Heart right ventricle (tissue), 16 donors: ENCODE results near the gene USP9X. TPM values are rescaled to one million over a fixed set of nuclear protein-coding genes. Genes with fewer than 3 reads are reported as not detected.

Experiments
- ATAC-seq, 8 donors: fragments of 200-7000 bp; cut with Tn5 transposase; one replicate each; pipeline ENCODE4 v1.9.1; 2020; ENCODE audit warnings: mild to moderate bottlenecking in 8 of 8, moderate library complexity in 8 of 8, moderate number of reproducible peaks in 1 of 8
- DNase-seq, 2 donors: peaks; one replicate each; pipeline ENCODE4 v3.0.0-alpha.2; 2020
- H3K27ac ChIP-seq, 10 donors: fragments of 200-600 bp; sonication (generic) in 2 of 10; one replicate each; pipeline versions ENCODE4 v1.5.0 to v1.8.0; 2020 to 2022; ENCODE audit warnings: mild to moderate bottlenecking in 3 of 10
- H3K27me3 ChIP-seq, 7 donors: fragments of 200-600 bp; one replicate each; pipeline ENCODE4 v1.8.0; 2021 to 2022; ENCODE audit warnings: mild to moderate bottlenecking in 2 of 7
- H3K36me3 ChIP-seq, 9 donors: fragments of 200-600 bp; sonication (generic) in 1 of 9; one replicate each; pipeline versions ENCODE4 v1.5.0 to v1.8.0; 2020 to 2022; ENCODE audit warnings: mild to moderate bottlenecking in 2 of 9
- H3K4me1 ChIP-seq, 9 donors: fragments of 200-600 bp; sonication (generic) in 1 of 9; one replicate each; pipeline versions ENCODE4 v1.5.0 to v1.8.0; 2020 to 2022; ENCODE audit warnings: mild to moderate bottlenecking in 4 of 9
- H3K4me3 ChIP-seq, 10 donors: fragments of 200-600 bp; sonication (generic) in 2 of 10; one replicate each; pipeline versions ENCODE4 v1.5.0 to v1.8.0; 2020 to 2022; ENCODE audit warnings: mild to moderate bottlenecking in 7 of 10, moderate library complexity in 2 of 10
- H3K9me3 ChIP-seq, 11 donors: fragments of 200-600 bp in 10 of 11; sonication (generic) in 2 of 11; one replicate each; pipeline versions ENCODE4 v1.5.0 to v1.8.0; 2013 to 2022; ENCODE audit warnings: mild to moderate bottlenecking in 2 of 11, control low read depth in 1 of 11, moderate library complexity in 1 of 11
- WGBS, 2 donors: extraction: QIAGEN DNeasy Blood & Tissue Kit; methylation state at CpG; one replicate each; pipeline ENCODE4 v1.1.7; 2013; ENCODE audit warnings: inconsistent platforms in 1 of 2; 5-methylcytosine and 5-hydroxymethylcytosine counted together
- intact Hi-C, 10 donors: fragments of 100-400 bp; cut with DNase I; formaldehyde crosslinking; loops; one replicate each; pipeline versions ENCODE4 v1.11.1 to v1.14.2; 2022
- polyA plus RNA-seq, 2 donors: library from polyadenylated mRNA; stranded (reverse); fragments of 200-250 nt; gene quantifications; one replicate each; pipeline ENCODE4 v1.2.3, GENCODE V29; 2013
- total RNA-seq, 10 donors: library from RNA; stranded (reverse); fragmentation: NEBNext Ultra II Directional in 3 of 10; extraction: Animal tissue kit (Norgen Biotek cat#: 25700) in 3 of 10; gene quantifications; one replicate each; pipeline versions ENCODE4 v1.2.1 to v1.2.4, GENCODE V29; 2021 to 2023
- TF ChIP-seq, protein P1 (sequence below), 9 donors: fragments of 200-600 bp; sonication (generic) in 2 of 9; IDR thresholded peaks; one replicate each; pipeline versions ENCODE4 v1.5.0 to v1.8.0; 2021 to 2022; ENCODE audit warnings: antibody characterized with exemption in 9 of 9, mild to moderate bottlenecking in 5 of 9, moderate library complexity in 1 of 9
- donor health status: Arrhythmogenic right ventricular cardiomyopathy.
- donor health status: ischemic (EF 13 %, LVEDD 7.1; RV severe dilation, severe dysfunction).
- donor health status: healthy with polysubstance abuse.
- donor health status: DM: no; HTN: yes; CAD: no.
- donor health status: DM: no; HTN: no; CAD: no.
- donor health status: ischemic (EF 25% LVEDD 6.9; RV normal size, moderate dysfunction).
- donor health status: ischemic (EF 25% LVEDD 5.7; RV mildly dilated, moderate dysfunction).
- donor health status: healthy.
- donor health status: DM: yes; HTN: yes; CAD: no.
- donor health status: Ischemic cardiomyopathy.
- donor health status: ischemic (EF 35%, LVEDD 5.7; RV mildly dilated, moderate dysfunction).
- donor health status: nonischemic (EF 11% LVEDD 7.7; RV severe dilation, severe dysfunction).
- donor health status: DM: yes; HTN: yes; CAD: no.
- donor health status: PGD.
- donor health status: ischemic (EF 29% LVEDD 5.4; RV normal size, mild dysfunction).
- donor health status: nonischemic (EF 23%, LVEDD 6.1; RV moderate dilation, normal function).

The USP9X gene
- total and polyA plus RNA-seq, 12 donors = 9.0 to 81.3 (median 64.6) TPM

DNA sequence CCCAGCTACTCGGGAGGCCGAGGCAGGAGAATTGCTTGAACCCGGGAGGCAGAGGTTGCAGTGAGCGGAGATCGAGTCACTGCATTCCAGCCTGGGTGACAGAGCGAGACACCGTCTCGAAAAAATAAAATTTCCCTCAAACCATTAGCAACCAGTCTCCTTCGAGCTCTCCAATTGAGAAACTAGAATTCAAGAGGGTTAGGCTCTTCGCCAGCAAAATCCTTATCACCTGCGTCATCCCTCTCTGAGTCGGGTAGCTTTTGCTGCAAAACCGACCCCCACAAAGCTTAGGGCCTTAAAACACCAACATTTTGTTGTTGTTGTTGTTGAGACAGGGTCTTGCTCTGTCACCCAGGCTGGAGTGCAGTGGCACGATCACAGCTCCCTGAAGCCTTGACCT lies 173.6 kb downstream of the USP9X start:
- H3K27me3 ChIP-seq = peaks cover 0 to 40% (median 0%) of the 10 kb centered on the region in 7 donors
- H3K9me3 ChIP-seq = peaks cover 0 to 6% (median 0%) of the 10 kb centered on the region in 11 donors
- 93% methylated on average over 13 to 14 of the region's 14 CpGs for WGBS, 2 donors
- DNase-seq (no peak), ATAC-seq (no peak)
- H3K4me1 ChIP-seq = peaks cover 0 to 2% (median 0%) of the 10 kb centered on the region in 9 donors
- no peak overlapping the region for H3K27ac ChIP-seq
- H3K36me3 ChIP-seq = no peaks in the 10 kb centered on the region
- TF ChIP-seq, protein P1, sequence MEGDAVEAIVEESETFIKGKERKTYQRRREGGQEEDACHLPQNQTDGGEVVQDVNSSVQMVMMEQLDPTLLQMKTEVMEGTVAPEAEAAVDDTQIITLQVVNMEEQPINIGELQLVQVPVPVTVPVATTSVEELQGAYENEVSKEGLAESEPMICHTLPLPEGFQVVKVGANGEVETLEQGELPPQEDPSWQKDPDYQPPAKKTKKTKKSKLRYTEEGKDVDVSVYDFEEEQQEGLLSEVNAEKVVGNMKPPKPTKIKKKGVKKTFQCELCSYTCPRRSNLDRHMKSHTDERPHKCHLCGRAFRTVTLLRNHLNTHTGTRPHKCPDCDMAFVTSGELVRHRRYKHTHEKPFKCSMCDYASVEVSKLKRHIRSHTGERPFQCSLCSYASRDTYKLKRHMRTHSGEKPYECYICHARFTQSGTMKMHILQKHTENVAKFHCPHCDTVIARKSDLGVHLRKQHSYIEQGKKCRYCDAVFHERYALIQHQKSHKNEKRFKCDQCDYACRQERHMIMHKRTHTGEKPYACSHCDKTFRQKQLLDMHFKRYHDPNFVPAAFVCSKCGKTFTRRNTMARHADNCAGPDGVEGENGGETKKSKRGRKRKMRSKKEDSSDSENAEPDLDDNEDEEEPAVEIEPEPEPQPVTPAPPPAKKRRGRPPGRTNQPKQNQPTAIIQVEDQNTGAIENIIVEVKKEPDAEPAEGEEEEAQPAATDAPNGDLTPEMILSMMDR (IDR thresholded peaks at IDR 0.05) = no peak
- no peak overlapping the region for H3K4me3 ChIP-seq
- intact Hi-C loops = loop anchor here in 4 of 10 donors (10.0 kb wide), 2 partner anchors 84 to 604 kb away; no protein-coding TSS in a partner anchor

DNA sequence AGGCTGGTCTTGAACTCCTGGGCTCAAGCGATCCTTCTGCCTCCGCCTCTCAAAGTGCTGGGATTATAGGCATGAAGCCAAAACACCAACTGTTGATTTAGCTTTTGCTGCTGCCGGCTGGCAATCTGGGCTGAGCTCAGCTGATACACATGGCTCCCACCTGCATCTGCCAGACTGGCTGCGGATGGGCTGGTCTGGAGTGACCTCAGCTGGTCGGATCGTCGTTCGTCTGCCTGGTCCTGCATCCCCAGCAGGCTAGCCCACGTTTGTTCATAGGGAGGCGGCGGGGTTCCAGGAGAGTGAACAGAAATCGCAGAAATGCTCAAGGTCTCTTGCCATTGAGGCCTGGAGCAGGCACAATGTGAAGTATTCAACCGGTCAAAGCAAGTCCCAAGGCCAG lies 174.3 kb downstream of the USP9X start:
- Histone ChIP-seq H3K36me3 (no peaks in the 10 kb centered on the region), H3K4me1 (no peaks in the 10 kb centered on the region), H3K27me3 (peaks cover 0 to 43% (median 0%) of the 10 kb centered on the region in 7 donors), H3K9me3 (peaks cover 0 to 6% (median 0%) of the 10 kb centered on the region in 11 donors), H3K4me3 (no peak overlapping the region), H3K27ac (no peak overlapping the region)
- TF ChIP-seq, protein P1 (IDR thresholded peaks at IDR 0.05) = no peak
- DNase-seq (no peak), ATAC-seq (no peak)
- intact Hi-C loops = loop anchor here in 4 of 10 donors (10.0 kb wide), 2 partner anchors 85 to 605 kb away; no protein-coding TSS in a partner anchor
- 70 to 78% methylated on average over 12 to 13 of the region's 13 CpGs for WGBS, 2 donors

- intact Hi-C loops = no loop called here
- WGBS, 2 donors = 68 to 78% methylated on average over 8 of the region's 8 CpGs
- Histone ChIP-seq H3K27ac (no peak overlapping the region), H3K36me3 (no peaks in the 10 kb centered on the region), H3K4me1 (no peaks in the 10 kb centered on the region), H3K27me3 (peaks cover 0 to 59% (median 0%) of the 10 kb centered on the region in 7 donors), H3K4me3 (peak overlapping the region in 1 of 10 donors; percentile 26), H3K9me3 (peaks cover 0 to 6% (median 0%) of the 10 kb centered on the region in 11 donors)
- TF ChIP-seq, protein P1 (IDR thresholded peaks at IDR 0.05) = no peak
- DNase-seq = peak in 1 of 2 donors; percentile 4
- peak in 2 of 8 donors; percentile 15 to 37 for ATAC-seq
Measured at GRCh38 chrX:41265615-41266014, 180.4 kb downstream of the USP9X start.

DNA sequence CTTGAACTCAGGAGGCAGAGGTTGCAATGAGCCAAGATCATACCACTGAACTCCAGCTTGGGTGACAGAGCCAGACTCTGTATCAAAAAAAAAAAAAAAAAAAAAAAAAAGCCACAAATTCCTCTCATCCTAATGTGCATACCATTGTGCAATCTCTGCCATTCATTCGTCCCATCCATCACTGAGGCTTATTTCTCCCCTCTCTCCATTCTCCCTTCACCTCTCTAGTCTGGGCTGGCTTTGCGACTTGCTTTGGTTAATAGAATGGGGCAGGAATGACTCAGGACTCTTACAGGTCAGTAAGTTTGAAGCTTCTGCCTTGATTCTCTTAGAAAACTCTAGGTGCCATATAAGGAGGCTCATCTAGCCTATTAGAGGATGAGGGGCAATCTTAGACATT lies 188.4 kb downstream of the USP9X start:
- Histone ChIP-seq H3K27ac (no peak overlapping the region), H3K4me1 (peaks cover 0 to 19% (median 0%) of the 10 kb centered on the region in 9 donors), H3K4me3 (no peak overlapping the region), H3K27me3 (peaks cover 0 to 66% (median 0%) of the 10 kb centered on the region in 7 donors), H3K36me3 (no peaks in the 10 kb centered on the region), H3K9me3 (no peaks in the 10 kb centered on the region)
- 74 to 80% methylated on average over 2 of the region's 2 CpGs for WGBS, 2 donors
- TF ChIP-seq, protein P1 (IDR thresholded peaks at IDR 0.05) = no peak
- DNase-seq (no peak), ATAC-seq (no peak)
- intact Hi-C loops = loop anchor here in 3 of 10 donors (10.0 kb wide), 2 partner anchors 61 to 171 kb away; partner anchors contain the start of genes NYX (in 2 of the 3) and DDX3X (in 1 of the 3)
